PC-3 (cell line): ENCODE data around the gene CCDC182. TPM values are rescaled to one million over a fixed set of nuclear protein-coding genes. Genes with fewer than 3 reads are reported as not detected.

Experiments
- ATAC-seq: fragments of 200-7000 bp; cut with Tn5 transposase; 2 replicates; pipeline ENCODE4 v1.9.1; 2020; ENCODE audit warnings: mild to moderate bottlenecking, moderate library complexity
- BruUV-seq: library from RNA; stranded (reverse); fragments of 400-500 nt; replicated peaks from 2 replicates; lab custom pipeline; 2021; lab: Mats Ljungman, UMichigan
- CTCF ChIA-PET: fragments of 300-600 bp; sonication (Branson Sonifier 250); formaldehyde crosslinking; loops from one replicate; lab custom pipeline; 2022; ENCODE audit warnings: antibody characterized with exemption; lab: Charles Lee
- POLR2A ChIA-PET: fragments of 300-600 bp; sonication (Branson Sonifier 250); formaldehyde crosslinking; loops from one replicate; lab custom pipeline; 2022; ENCODE audit warnings: antibody characterized with exemption; ENCODE audit not compliant: unreplicated experiment; lab: Charles Lee
- DNase-seq: peaks from one replicate; pipeline ENCODE4 v3.0.0-alpha.2; 2015
- H2AFZ ChIP-seq: fragments of 300-600 bp; sonication (generic); 2 replicates; pipeline ENCODE4 v1.6.0; 2016; ENCODE audit warnings: antibody characterized with exemption, low read length
- H3F3A ChIP-seq: fragments of 300-600 bp; sonication (generic); one replicate; pipeline ENCODE4 v1.6.0; 2017; ENCODE audit warnings: antibody characterized with exemption, low read length, control low read depth, mild to moderate bottlenecking; ENCODE audit not compliant: unreplicated experiment
- H3K27ac ChIP-seq: fragments of 300-600 bp; sonication (generic); 2 replicates; pipeline ENCODE4 v1.5.1; 2016; ENCODE audit warnings: mild to moderate bottlenecking, low read length
- H3K27me3 ChIP-seq: fragments of 300-600 bp; sonication (generic); 2 replicates; pipeline ENCODE4 v1.6.1; 2016; ENCODE audit warnings: low read length, mixed read lengths
- H3K36me3 ChIP-seq: fragments of 300-600 bp; sonication (generic); 2 replicates; pipeline ENCODE4 v1.6.1; 2016; ENCODE audit warnings: low read depth, mixed run types, low read length, mixed read lengths
- H3K4me1 ChIP-seq: fragments of 300-600 bp; sonication (generic); 2 replicates; pipeline ENCODE4 v1.5.1; 2016; ENCODE audit warnings: low read length; ENCODE audit not compliant: insufficient read depth
- H3K4me2 ChIP-seq: fragments of 300-600 bp; sonication (generic); 2 replicates; pipeline ENCODE4 v1.6.0; 2016; ENCODE audit warnings: low read length
- H3K4me3 ChIP-seq: fragments of 300-600 bp; sonication (generic); 2 replicates; pipeline ENCODE4 v1.5.1; 2016; ENCODE audit warnings: mild to moderate bottlenecking, low read length, mixed read lengths
- H3K79me2 ChIP-seq: fragments of 300-600 bp; sonication (generic); 2 replicates; pipeline ENCODE4 v1.6.1; 2017; ENCODE audit warnings: low read length, mixed read lengths
- H3K9ac ChIP-seq: fragments of 300-600 bp; sonication (generic); 2 replicates; pipeline ENCODE4 v1.6.0; 2016; ENCODE audit warnings: mild to moderate bottlenecking, low read length
- H3K9me2 ChIP-seq: fragments of 300-600 bp; sonication (generic); replicated peaks from 2 replicates; pipeline ENCODE4 v1.6.1; 2016; ENCODE audit warnings: mixed run types, low read length, mixed read lengths
- H3K9me3 ChIP-seq: fragments of 300-600 bp; sonication (generic); 2 replicates; pipeline ENCODE4 v1.6.1; 2016; ENCODE audit warnings: low read length, mixed read lengths
- H4K20me1 ChIP-seq: fragments of 300-600 bp; sonication (generic); 2 replicates; pipeline ENCODE4 v1.6.1; 2016; ENCODE audit warnings: low read length, mixed read lengths
- CTCF ChIP-seq: fragments of 300-600 bp; sonication (generic); conservative IDR thresholded peaks from 2 replicates; pipeline ENCODE4 v1.5.1; 2017; ENCODE audit warnings: antibody characterized with exemption, low read depth, mild to moderate bottlenecking, low read length
- EZH2 ChIP-seq: fragments of 300-600 bp; sonication (generic); IDR thresholded peaks from one replicate; pipeline ENCODE4 v1.6.1; 2017; ENCODE audit warnings: antibody characterized with exemption, mild to moderate bottlenecking, low read length; ENCODE audit not compliant: unreplicated experiment
- EZH2phosphoT487 ChIP-seq: fragments of 300-600 bp; sonication (generic); IDR thresholded peaks from 2 replicates; pipeline ENCODE4 v1.6.1; 2018; ENCODE audit warnings: mild to moderate bottlenecking, antibody characterized with exemption, low read length, borderline replicate concordance
- intact Hi-C: fragments of 100-400 bp; cut with micrococcal nuclease; formaldehyde crosslinking; loops from 2 replicates; pipeline ENCODE4 v1.9.0; 2023
- total RNA-seq: library from RNA; depleted of rRNA; stranded (reverse); fragments of >200 nt; gene quantifications from 2 replicates; pipeline ENCODE4 v1.2.3, GENCODE V29; 2014

Gene CCDC182
- total RNA-seq, 1 experiment from 2014 or later = not detected

- Histone ChIP-seq H3K9me3 (no peaks in the 10 kb centered on the region), H3K27me3 (peaks cover 59% of the 10 kb centered on the region), H3K4me2 (no peak overlapping the region), H3K9ac (no peak overlapping the region), H3K4me3 (no peak overlapping the region), H3F3A (no peaks in the 10 kb centered on the region), H3K36me3 (no peaks in the 10 kb centered on the region), H3K27ac (no peak overlapping the region), H3K4me1 (no peaks in the 10 kb centered on the region), H2AFZ (no peak overlapping the region), H4K20me1 (no peaks in the 10 kb centered on the region), H3K79me2 (no peaks in the 10 kb centered on the region), H3K9me2 (no peaks in the 10 kb centered on the region)
- ATAC-seq = no peak
- intact Hi-C loops = no loop called here
- DNase-seq = no peak
- TF ChIP-seq EZH2phosphoT487 (no peak), CTCF (no peak; the same call in 1 of the 2 replicates), EZH2 (no peak)
- ChIA-PET CTCF (no interaction called here), POLR2A (no interaction called here)
- BruUV-seq = no TSS peak
These were observed 27.7 kb upstream of the CCDC182 start for GRCh38 chr17:57772774-57773173.

GRCh38 chr17:57767561-57767960 lies 22.5 kb upstream of the CCDC182 start:
- Histone ChIP-seq H3K27ac (no peak overlapping the region), H2AFZ (no peak overlapping the region), H3K9me3 (no peaks in the 10 kb centered on the region), H4K20me1 (no peaks in the 10 kb centered on the region), H3K36me3 (no peaks in the 10 kb centered on the region), H3K9me2 (no peaks in the 10 kb centered on the region), H3K9ac (peak overlapping the region; percentile 56; the same call in 1 of the 2 replicates), H3K4me1 (peaks cover 17% of the 10 kb centered on the region), H3K4me2 (no peak overlapping the region), H3K27me3 (peaks cover 9% of the 10 kb centered on the region; the same call in 1 of the 2 replicates), H3K79me2 (no peaks in the 10 kb centered on the region), H3F3A (no peaks in the 10 kb centered on the region), H3K4me3 (no peak overlapping the region)
- TF ChIP-seq CTCF = no peak
- TF ChIP-seq EZH2 = no peak
- no peak for TF ChIP-seq EZH2phosphoT487
- BruUV-seq = no TSS peak
- ATAC-seq = no peak
- intact Hi-C loops = no loop called here
- CTCF ChIA-PET = interaction anchor here (1.6 kb wide), 1 partner anchor 20 kb away, joined by 5 read pairs; no protein-coding TSS in a partner anchor
- no peak for DNase-seq
- POLR2A ChIA-PET = no interaction called here

GRCh38 chr17:57766318-57766943 lies 21.3 kb upstream of the CCDC182 start:
- TF ChIP-seq CTCF = no peak
- no peak for TF ChIP-seq EZH2phosphoT487
- no peak for TF ChIP-seq EZH2
- no peaks in the 10 kb centered on the region for H3K9me3 ChIP-seq
- H3K79me2 ChIP-seq = no peaks in the 10 kb centered on the region
- H3K36me3 ChIP-seq = no peaks in the 10 kb centered on the region
- BruUV-seq = no TSS peak
- peak; percentile 89 for DNase-seq
- H3K27ac ChIP-seq = peak overlapping the region; percentile 86
- H3F3A ChIP-seq = no peaks in the 10 kb centered on the region
- peak overlapping the region; percentile 56 for H3K9ac ChIP-seq
- POLR2A ChIA-PET = interaction anchor here (0.6 kb wide), 2 partner anchors 29 to 72 kb away, joined by 3 to 4 read pairs; no protein-coding TSS in a partner anchor
- H3K4me2 ChIP-seq = peak overlapping the region; percentile 42
- no peaks in the 10 kb centered on the region for H3K9me2 ChIP-seq
- H3K4me1 ChIP-seq = peaks cover 17% of the 10 kb centered on the region
- CTCF ChIA-PET = interaction anchor here (1.3 to 1.7 kb wide), 3 partner anchors 17 to 524 kb away, joined by 3 to 9 read pairs (median 5); no protein-coding TSS in a partner anchor
- H4K20me1 ChIP-seq = no peaks in the 10 kb centered on the region
- H2AFZ ChIP-seq = peak overlapping the region; percentile 39
- peak; percentile 98 for ATAC-seq
- H3K27me3 ChIP-seq = no peaks in the 10 kb centered on the region
- intact Hi-C loops = no loop called here
- H3K4me3 ChIP-seq = no peak overlapping the region
